Measurements from ENCODE around the gene SOS2. TPM values are rescaled to one million over a fixed set of nuclear protein-coding genes. Genes with fewer than 3 reads are reported as not detected.

The SOS2 gene
- total RNA-seq, 4 donors from 2014 or later = 39.4 to 50.2 (median 41.5) TPM

DNA sequence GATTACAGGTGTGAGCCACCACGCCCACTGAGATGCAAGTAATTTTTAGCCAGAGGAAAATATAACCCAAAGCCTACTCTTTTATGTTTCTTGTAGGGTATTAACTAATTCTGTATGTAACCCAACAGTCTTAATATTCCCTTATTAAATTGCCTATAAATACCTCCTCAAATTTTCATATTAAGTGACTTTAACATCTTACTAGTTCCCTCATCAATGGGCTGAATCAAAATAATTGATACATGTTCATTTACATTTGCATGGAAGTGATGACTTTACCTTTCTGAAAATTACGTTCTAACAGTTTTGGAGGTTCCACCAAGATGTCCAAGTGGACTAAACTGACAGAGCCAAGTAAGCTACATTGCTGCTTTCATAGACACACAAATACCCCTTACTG is 3.1 kb downstream of the SOS2 start:
- TF ChIP-seq, protein P1, sequence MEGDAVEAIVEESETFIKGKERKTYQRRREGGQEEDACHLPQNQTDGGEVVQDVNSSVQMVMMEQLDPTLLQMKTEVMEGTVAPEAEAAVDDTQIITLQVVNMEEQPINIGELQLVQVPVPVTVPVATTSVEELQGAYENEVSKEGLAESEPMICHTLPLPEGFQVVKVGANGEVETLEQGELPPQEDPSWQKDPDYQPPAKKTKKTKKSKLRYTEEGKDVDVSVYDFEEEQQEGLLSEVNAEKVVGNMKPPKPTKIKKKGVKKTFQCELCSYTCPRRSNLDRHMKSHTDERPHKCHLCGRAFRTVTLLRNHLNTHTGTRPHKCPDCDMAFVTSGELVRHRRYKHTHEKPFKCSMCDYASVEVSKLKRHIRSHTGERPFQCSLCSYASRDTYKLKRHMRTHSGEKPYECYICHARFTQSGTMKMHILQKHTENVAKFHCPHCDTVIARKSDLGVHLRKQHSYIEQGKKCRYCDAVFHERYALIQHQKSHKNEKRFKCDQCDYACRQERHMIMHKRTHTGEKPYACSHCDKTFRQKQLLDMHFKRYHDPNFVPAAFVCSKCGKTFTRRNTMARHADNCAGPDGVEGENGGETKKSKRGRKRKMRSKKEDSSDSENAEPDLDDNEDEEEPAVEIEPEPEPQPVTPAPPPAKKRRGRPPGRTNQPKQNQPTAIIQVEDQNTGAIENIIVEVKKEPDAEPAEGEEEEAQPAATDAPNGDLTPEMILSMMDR (IDR thresholded peaks at IDR 0.05; ENCODE audit: low read depth) = no peak

DNA sequence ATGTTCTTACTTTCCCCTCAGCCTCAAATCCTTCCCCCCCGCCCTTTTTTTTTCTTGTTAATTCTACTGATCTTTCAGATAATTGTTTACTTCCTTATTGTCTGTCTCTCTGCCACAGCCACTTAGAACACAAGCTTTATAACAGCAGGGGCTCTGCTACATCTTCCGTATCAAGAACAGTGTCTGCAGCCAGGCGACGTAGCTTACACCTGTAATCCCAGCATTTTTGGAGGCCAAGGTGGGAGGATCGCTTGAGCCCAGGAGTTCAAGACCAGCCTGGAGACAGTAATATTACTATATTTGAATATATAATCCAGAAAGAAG is 5.4 kb downstream of the SOS2 start:
- TF ChIP-seq, protein P1 (IDR thresholded peaks at IDR 0.05; ENCODE audit: low read depth) = no peak

DNA sequence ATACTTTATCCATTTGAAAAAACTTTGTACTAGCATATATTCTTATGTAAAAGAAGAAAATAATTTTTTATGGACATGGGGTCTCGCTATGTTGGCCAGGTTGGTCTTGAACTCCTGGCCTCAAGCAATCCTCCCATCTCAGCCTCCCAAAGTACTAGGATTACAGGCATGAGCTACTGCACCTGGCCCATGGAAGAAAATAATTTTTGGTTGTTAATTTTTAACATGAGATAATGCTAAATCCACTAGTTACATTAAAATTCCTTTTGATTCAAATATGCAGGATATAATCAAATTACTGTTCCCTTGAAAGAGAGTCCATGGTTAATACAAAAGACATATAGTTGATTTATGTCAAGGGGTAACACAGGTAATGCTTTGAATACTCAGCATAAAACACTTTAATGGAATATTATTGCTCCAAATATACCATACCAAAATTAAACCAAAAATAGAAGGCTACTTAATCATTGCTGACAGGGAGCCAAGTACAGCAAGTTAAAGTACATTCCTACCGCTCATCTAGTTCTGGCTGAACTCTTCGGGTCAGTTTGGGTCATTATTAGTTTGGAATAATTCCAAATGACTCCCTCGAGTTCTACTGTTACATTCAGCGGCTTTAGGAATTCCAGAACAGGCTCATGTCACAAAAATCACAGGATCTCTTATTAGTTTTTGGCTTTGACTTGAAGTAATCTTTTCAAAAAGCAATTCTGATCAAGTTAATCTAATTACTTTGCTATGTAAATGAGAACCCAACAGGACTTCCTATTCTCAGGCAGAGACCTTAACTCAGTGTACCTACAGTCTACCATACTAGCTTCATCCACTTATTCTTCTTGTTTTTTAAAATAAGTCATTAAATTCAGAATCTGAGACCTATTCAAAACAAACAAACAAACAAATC is 6.1 kb downstream of the SOS2 start:
- TF ChIP-seq, protein P1 (IDR thresholded peaks at IDR 0.05; ENCODE audit: low read depth) = no peak

DNA sequence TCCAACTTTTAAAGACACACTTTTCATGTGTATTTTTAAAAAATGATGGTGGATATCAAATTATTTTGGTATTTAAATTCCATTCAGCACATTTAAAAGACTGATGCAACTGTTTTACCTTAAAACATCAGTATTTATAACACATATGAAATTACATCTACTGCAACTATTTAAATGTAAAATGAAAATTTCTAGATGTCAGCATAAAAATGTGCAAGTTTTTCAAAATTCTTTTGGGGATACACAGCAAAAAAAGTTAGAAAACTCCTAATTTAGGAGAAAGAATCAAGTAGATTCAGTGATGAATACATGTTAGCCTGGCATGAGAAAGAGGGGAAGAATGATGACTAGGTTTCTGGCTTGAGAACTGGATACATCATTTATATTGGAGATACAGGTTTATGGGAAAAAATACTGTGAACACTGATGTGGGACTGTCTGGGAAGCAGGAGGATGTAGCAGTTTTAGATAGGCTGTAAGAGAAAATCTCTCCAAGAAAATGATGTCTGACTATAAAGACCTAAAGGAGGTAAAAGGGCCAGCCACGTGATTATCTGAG is 9.2 kb downstream of the SOS2 start:
- TF ChIP-seq, protein P1 (IDR thresholded peaks at IDR 0.05; ENCODE audit: low read depth) = no peak

DNA sequence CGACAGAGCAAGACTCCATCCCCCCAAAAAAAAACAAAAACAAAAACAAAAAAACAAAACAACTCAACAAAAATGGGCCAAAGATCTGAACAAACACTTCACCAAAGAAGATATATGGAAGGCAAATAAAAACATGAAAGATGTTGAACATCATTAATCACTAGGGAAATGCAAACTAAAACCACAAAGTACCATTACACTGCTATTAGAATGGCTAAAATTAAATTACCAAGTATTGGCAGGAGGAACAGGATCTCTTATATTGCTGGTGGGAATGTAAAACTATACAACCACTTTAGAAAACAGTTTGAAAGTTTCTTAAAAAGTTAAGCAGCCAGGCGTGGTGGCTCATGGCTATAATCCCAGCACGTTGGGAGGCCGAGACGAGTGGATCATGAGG is 12.9 kb downstream of the SOS2 start:
- TF ChIP-seq, protein P1 (IDR thresholded peaks at IDR 0.05; ENCODE audit: low read depth) = no peak

DNA sequence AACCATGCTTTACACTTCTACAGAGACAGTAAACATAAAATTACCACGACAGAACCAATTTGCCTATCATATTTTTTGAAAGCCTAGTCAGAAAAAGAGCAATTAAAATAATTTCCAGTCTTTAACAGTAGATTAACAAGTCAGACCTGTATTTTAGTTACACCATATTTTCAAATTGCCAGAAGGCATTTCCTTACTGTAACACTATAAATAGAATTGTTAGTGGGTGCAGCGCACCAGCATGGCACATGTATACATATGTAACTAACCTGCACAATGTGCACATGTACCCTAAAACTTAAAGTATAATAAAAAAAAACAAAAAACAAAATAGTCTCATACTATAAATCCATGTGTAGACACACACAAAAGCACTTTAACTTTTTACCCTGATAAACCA is 16.0 kb downstream of the SOS2 start:
- TF ChIP-seq, protein P1 (IDR thresholded peaks at IDR 0.05; ENCODE audit: low read depth) = no peak

DNA sequence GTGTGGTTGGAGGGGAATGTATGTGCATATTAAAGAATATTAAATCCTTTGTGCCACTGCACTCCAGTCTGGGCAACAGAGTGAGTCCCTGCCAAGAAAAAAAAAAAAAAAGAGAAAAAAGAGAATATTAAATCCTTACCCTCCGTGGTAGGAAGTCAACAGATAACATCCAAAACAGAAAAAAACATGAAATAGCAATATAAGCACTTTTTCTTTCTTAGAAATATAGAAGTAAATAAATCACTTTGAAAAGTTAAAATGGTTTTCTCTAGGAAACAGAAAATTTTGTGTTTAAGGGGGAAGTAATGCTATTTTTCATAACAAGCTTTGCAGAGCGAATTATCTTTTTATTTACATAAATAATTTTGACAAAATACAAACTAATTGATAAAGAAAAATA is 17.6 kb downstream of the SOS2 start:
- TF ChIP-seq, protein P1 (IDR thresholded peaks at IDR 0.05; ENCODE audit: low read depth) = no peak
